Spleen (tissue), 13 donors: ENCODE measurements around the gene FTSJ1. TPM values are rescaled to one million over a fixed set of nuclear protein-coding genes. Genes with fewer than 3 reads are reported as not detected.
A peak's percentile ranks its signal among the peaks of the same experiment; 100 is the strongest.
"Not testable (repeated sequence)": the region's sequence is repeated elsewhere in the genome, so short reads cannot be mapped to it uniquely, and the experiment has no call there.

Source experiments
- DNase-seq: peaks from one replicate; pipeline ENCODE4 v3.0.0-alpha.2; 2020
- H3K27ac ChIP-seq, 8 donors: fragments of 200-600 bp; sonication (generic) in 7 of 8; 1 replicate in 4 of 8; 2 replicates in 4 of 8; pipeline versions ENCODE4 v1.5.0 to v1.8.0; 2016 to 2021; ENCODE audit warnings: inconsistent platforms in 4 of 8, mild to moderate bottlenecking in 4 of 8, moderate library complexity in 1 of 8
- H3K27me3 ChIP-seq, 7 donors: fragments of 200-600 bp; sonication (generic) in 6 of 7; replicated peaks in 1 of 7; 1 replicate in 4 of 7; 2 replicates in 3 of 7; pipeline versions ENCODE4 v1.5.0 to v1.8.0; 2016 to 2021; ENCODE audit warnings: inconsistent platforms in 3 of 7, mild to moderate bottlenecking in 1 of 7
- H3K36me3 ChIP-seq, 6 donors: fragments of 200-600 bp; sonication (generic) in 5 of 6; 1 replicate in 4 of 6; 2 replicates in 2 of 6; pipeline versions ENCODE4 v1.5.0 to v1.8.0; 2016 to 2021; ENCODE audit warnings: inconsistent platforms in 2 of 6
- H3K4me1 ChIP-seq, 6 donors: fragments of 200-600 bp; sonication (generic) in 5 of 6; 1 replicate in 3 of 6; 2 replicates in 3 of 6; pipeline versions ENCODE4 v1.5.0 to v1.8.0; 2016 to 2021; ENCODE audit warnings: inconsistent platforms in 3 of 6
- H3K4me3 ChIP-seq, 8 donors: fragments of 200-600 bp; sonication (generic) in 7 of 8; 1 replicate in 4 of 8; 2 replicates in 4 of 8; pipeline versions ENCODE4 v1.5.0 to v1.8.0; 2016 to 2021; ENCODE audit warnings: inconsistent platforms in 4 of 8, mild to moderate bottlenecking in 4 of 8, moderate library complexity in 2 of 8
- H3K9me3 ChIP-seq, 8 donors: fragments of 200-600 bp; sonication (generic) in 7 of 8; 1 replicate in 4 of 8; 2 replicates in 4 of 8; pipeline versions ENCODE4 v1.5.0 to v1.8.0; 2016 to 2021; ENCODE audit warnings: inconsistent platforms in 4 of 8
- POLR2A ChIP-seq, 3 donors: fragments of 450-650 bp; IDR thresholded peaks; one replicate each; pipeline ENCODE4 v1.5.1; 2017; ENCODE audit warnings: antibody characterized with exemption in 3 of 3, mild to moderate bottlenecking in 1 of 3
- POLR2AphosphoS5 ChIP-seq, 3 donors: sonication (generic); formaldehyde crosslinking; IDR thresholded peaks; one replicate each; pipeline ENCODE4 v1.5.1; 2017; ENCODE audit warnings: antibody characterized with exemption in 3 of 3
- WGBS, 5 donors: extraction: QIAGEN DNeasy Blood & Tissue Kit in 3 of 5; methylation state at CpG; one replicate each; pipeline versions ENCODE4 v1.1.5 to v1.1.7; 2013 to 2018; 5-methylcytosine and 5-hydroxymethylcytosine counted together
- intact Hi-C: fragments of 100-400 bp; cut with DNase I; formaldehyde crosslinking; loops from one replicate; pipeline ENCODE4 v1.15.0; 2023; ENCODE audit warnings: low total_unique reads
- long read RNA-seq, 2 donors: transcript quantifications; one replicate each; lab custom pipeline, GENCODE V29; 2026
- polyA plus RNA-seq, 3 donors: library from polyadenylated mRNA; stranded (reverse); fragments of 200-250 nt; gene quantifications; one replicate each; pipeline ENCODE4 v1.2.1, GENCODE V29; 2013
- total RNA-seq, 7 donors: library from RNA; depleted of rRNA in 3 of 7; stranded (reverse); fragments of >200 nt in 3 of 7; fragmentation: NEBNext Ultra II Directional in 4 of 7; extraction: Animal tissue kit (Norgen Biotek cat#: 25700) in 4 of 7; gene quantifications; one replicate each; pipeline versions ENCODE4 v1.1.0 to v1.2.1, GENCODE V29; 2016 to 2021
- donor health status: healthy with polysubstance abuse.
- donor health status: DM: no; HTN: no; CAD: no; lungs with moderate emphysema.
- donor health status: DM: no; HTN: no; CAD: no.
- donor health status: Bipolar disorder and iron deficiency.
- donor health status: healthy.
- donor health status: DM: no; HTN: no; CAD: no.
- donor health status: DM: yes; HTN: yes; CAD: no.

Gene FTSJ1, protein sequence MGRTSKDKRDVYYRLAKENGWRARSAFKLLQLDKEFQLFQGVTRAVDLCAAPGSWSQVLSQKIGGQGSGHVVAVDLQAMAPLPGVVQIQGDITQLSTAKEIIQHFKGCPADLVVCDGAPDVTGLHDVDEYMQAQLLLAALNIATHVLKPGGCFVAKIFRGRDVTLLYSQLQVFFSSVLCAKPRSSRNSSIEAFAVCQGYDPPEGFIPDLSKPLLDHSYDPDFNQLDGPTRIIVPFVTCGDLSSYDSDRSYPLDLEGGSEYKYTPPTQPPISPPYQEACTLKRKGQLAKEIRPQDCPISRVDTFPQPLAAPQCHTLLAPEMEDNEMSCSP
- total RNA-seq (10 to 100 TPM; 27.1 to 58.6 (median 38.5) TPM), polyA plus RNA-seq (10 to 100 TPM; 36.6 to 47.4 (median 41.0) TPM)
- long read RNA-seq, donor 1, partial matches to known transcripts: 0 of 2 reads
- long read RNA-seq, donor 1, other reads (novel, unspliced or antisense): 0 of 2 reads
- long read RNA-seq, donor 2, partial matches to known transcripts: 0 of 2 reads
- long read RNA-seq, donor 2, other reads (novel, unspliced or antisense): 0 of 2 reads

DNA sequence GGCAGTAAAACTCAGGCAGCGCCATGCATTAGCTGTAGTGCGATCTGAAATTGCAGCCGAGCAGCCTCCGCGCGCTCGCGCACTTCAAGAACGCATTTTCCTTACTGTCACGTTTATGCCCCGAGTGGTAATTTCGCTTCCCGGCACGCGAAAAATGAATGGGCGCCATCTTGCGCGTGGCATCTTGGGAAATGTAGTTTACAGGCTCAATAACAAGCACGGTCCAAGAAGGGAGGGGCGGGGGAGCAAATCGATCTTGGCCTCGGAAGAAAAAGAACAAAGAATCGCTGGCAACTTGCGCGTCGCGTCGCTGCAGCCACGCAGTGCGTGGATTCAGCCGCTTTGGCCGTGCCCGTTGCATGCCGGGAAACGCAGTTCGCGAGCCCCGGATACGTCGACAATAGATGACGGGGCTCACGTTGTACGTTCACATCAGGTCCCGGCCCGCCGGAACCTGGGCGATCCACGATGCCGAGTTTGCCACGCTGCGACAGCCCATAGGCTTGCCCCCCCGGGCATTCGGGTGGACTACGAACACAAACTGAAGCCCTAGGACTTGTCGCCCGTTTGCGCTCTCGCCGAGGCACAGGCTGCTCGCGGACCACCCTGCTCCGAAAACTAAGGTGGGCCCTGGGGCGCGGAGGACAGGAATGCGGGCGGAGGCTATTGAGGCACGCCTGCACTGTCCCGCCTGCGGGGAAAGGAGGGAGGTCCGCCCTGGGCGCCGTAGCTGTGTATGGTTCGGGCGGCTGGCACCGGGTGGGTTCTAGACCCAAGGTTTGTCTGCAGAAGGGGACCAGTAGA, at the start of gene FTSJ1:
FTSJ1 (plus strand) TSS at position 426 of the 804 bp plus-strand sequence. CDS start 1,849 bp downstream, outside the sequence.
- TF ChIP-seq POLR2AphosphoS5 (IDR thresholded peaks at IDR 0.05) (peak; percentile 85 to 92 (median 89)), POLR2A (IDR thresholded peaks at IDR 0.05) (no peak)
- Histone ChIP-seq H3K4me1 (peaks cover 0 to 26% (median 11%) of the 10 kb centered on the region in 6 donors), H3K36me3 (peaks cover 0 to 29% (median under 1%) of the 10 kb centered on the region in 6 donors), H3K9me3 (no peaks in the 10 kb centered on the region), H3K27ac (peak within 1 kb of the TSS; percentile 67 to 90 (median 85)), H3K27me3 (no peaks in the 10 kb centered on the region), H3K4me3 (peak within 1 kb of the TSS; percentile 36 to 73 (median 54))
- DNase-seq: peak; percentile 96
- WGBS, 5 donors: 0 to 42% (median 0%) methylated on average over 38 to 75 of the region's 75 CpGs
- intact Hi-C loops: loop anchor here (10.0 kb wide), 1 partner anchor 391 kb away; no protein-coding TSS in a partner anchor

DNA sequence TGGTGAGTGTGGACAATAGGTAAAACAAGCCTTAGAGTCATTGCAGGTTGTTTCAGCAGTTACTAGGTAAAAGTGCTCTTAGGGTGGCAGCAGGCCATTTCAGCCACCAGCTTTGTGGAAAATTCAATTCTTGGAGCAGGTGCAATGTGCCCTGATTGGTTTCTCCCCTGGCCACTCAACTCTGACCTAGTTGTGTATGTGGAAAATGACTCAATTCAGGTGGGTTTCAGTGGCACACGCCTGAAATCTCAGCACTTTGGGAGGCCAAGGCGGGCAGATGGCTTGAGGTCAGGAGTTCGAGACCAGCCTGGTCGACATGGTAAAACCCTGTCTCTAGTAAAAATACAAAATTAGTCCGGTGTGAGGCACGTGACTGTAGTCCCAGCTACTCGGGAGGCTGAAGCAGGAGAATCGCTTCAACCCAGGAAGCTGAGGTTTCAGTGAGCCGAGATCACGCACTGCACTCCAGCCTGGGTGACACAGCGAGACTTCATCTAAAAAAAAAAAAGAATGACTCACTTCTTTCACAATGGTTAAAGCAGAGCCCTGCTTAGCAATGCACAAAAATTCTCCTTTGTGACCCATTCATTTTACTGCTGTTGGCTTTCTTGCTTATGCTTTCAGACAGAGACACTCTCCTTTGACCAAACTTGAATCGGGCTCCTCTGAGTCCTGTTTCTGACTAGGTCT, 48.8 kb upstream of the FTSJ1 start:
- H3K36me3 ChIP-seq, H3K4me1 ChIP-seq, intact Hi-C loops, DNase-seq, H3K27me3 ChIP-seq, H3K27ac ChIP-seq, H3K4me3 ChIP-seq, H3K9me3 ChIP-seq: not testable (repeated sequence)
- no CpG with 5 or more reads among the region's 12 CpGs for WGBS, 5 donors

DNA sequence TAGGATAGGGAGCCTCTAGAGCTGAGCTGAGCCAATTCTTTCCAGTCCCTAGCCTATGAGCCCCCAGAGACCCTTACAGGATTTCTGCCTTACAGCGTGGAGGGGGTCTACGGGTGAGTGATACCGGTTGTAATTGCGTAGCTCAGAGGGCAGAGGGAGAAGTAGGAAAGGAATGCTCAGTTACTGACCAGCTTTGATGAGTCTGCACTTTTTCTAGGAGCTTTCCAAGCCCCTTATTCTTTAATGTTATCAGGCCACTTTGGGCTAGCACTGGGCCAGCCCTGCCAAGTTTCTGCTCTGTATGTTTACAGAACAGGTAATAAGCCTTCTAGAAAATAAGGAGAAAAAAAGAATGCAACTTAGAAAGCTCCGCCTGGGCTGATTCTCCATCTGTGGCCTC, 46.4 kb upstream of the FTSJ1 start:
- H3K27ac ChIP-seq, DNase-seq, H3K4me1 ChIP-seq, H3K9me3 ChIP-seq, H3K36me3 ChIP-seq, intact Hi-C loops, H3K4me3 ChIP-seq, H3K27me3 ChIP-seq: not testable (repeated sequence)
- 57 to 73% (median 67%) methylated on average over 5 of the region's 5 CpGs for WGBS, 5 donors

DNA sequence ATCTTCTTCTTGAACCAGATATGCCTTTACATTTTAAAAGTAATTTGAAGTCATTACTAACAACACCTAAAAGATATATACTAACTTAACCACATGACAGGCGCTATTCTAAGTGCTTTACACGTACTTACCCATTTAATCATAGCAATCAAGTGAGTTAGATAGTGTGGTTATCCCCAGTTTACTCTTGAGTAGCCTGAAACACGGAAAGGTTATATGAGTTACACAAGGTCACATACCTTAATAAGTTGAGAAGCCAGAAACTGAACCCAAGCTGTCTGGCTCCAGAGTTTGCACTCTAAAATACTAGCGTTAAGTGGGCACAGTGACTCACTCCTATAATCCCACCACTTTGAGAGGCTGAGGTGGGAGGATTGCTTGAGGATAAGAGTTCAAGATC, 45.8 kb upstream of the FTSJ1 start:
- WGBS, 5 donors: 67 to 86% (median 73%) methylated on average over 4 of the region's 4 CpGs
- H3K36me3 ChIP-seq, H3K4me1 ChIP-seq, H3K27me3 ChIP-seq, DNase-seq, intact Hi-C loops, H3K27ac ChIP-seq, H3K4me3 ChIP-seq, H3K9me3 ChIP-seq: not testable (repeated sequence)

DNA sequence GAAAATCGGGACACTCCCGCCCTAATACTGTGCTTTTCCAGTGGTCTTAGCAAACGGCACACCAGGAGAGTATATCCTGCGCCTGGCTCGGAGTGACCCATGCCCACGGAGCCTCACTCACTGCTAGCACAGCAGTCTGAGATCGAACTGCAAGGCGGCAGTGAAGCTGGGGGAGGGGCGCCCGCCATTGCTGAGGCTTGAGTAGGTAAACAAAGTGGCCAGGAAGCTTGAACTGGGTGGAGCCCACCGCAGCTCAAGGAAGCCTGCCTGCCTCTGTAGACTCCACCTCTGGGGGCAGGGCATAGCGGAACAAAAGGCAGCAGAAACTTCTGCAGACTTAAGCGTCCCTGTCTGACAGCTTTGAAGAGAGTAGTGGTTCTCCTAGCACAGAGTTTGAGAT, 42.3 kb upstream of the FTSJ1 start:
- peaks cover 0 to 10% (median 0%) of the 10 kb centered on the region in 8 donors for H3K9me3 ChIP-seq
- H3K4me1 ChIP-seq, H3K27me3 ChIP-seq, intact Hi-C loops, H3K4me3 ChIP-seq, H3K36me3 ChIP-seq, H3K27ac ChIP-seq, DNase-seq: not testable (repeated sequence)
- WGBS, 5 donors: 79 to 87% (median 83%) methylated on average over 7 to 13 of the region's 13 CpGs

DNA sequence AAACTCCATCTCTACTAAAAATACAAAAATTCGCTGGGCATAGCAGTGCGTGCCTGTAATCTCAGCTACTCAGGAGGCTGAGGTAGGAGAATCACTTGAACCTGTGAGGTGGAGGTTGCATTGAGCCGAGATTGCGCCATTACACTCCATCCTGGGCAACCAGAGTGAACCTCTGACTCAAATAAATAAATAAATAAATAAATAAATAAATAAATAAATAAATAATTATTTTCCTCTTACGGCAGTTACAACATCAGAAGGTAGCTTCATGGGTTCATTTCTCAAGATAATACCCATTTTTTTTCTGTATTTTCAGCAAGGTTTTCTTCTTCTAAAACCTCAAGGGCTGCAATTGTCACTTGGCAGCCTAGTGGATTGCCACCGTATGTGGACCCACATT, 28.8 kb upstream of the FTSJ1 start:
- H3K9me3 ChIP-seq, H3K4me1 ChIP-seq, H3K27me3 ChIP-seq, H3K4me3 ChIP-seq, H3K36me3 ChIP-seq, H3K27ac ChIP-seq, DNase-seq, intact Hi-C loops: not testable (repeated sequence)
- WGBS, 5 donors: 82 to 95% (median 91%) methylated on average over 6 of the region's 6 CpGs
